ENCODE data around the gene ZNF654.

The ZNF654 gene

GRCh38 chr3:88061746-88062145 is 2.7 kb downstream of the ZNF654 start:
- peaks cover 3% of the 10 kb centered on the region; the same call in 1 of the 2 replicates for H3K36me3 ChIP-seq (replicated peaks; ENCODE audit: insufficient read depth, low read length)
- no peak for DNase-seq
- H4K20me1 ChIP-seq (ENCODE audit: insufficient read depth, low read length), result peaks cover 8% of the 10 kb centered on the region; the same call in 1 of the 2 replicates
- peak overlapping the region; percentile 71; the same call in 1 of the 2 replicates for H3K4me2 ChIP-seq (ENCODE audit: low read depth, low read length)
- no peak overlapping the region for H3K9ac ChIP-seq (ENCODE audit: low read length)
- TF ChIP-seq CTCF (IDR thresholded peaks at IDR 0.05; ENCODE audit: low read length) (no peak), EZH2phosphoT487 (IDR thresholded peaks at IDR 0.05; ENCODE audit: low read length) (no peak), EZH2 (optimal IDR thresholded peaks at IDR 0.05; ENCODE audit: low read depth, low read length) (no peak)
- H3K4me1 ChIP-seq (ENCODE audit: low read length), result peaks cover 14% of the 10 kb centered on the region
- H3K79me2 ChIP-seq (ENCODE audit: low read length), result peaks cover 91% of the 10 kb centered on the region
- peaks cover 8% of the 10 kb centered on the region; the same call in 1 of the 2 replicates for H3F3A ChIP-seq (ENCODE audit: insufficient read depth, low read length)
- H3K27ac ChIP-seq (ENCODE audit: low read length), result no peak overlapping the region
- no peaks in the 10 kb centered on the region for H3K9me3 ChIP-seq (replicated peaks; ENCODE audit: insufficient read depth, low read length)
- H3K9me2 ChIP-seq (replicated peaks; ENCODE audit: insufficient read depth, low read length), result no peaks in the 10 kb centered on the region
- no peak overlapping the region for H3K4me3 ChIP-seq (ENCODE audit: low read length)
- H2AFZ ChIP-seq (ENCODE audit: low read length), result no peak overlapping the region
- no peaks in the 10 kb centered on the region for H3K27me3 ChIP-seq (replicated peaks; ENCODE audit: insufficient read depth, low read length)

- DNase-seq, result no peak
- H4K20me1 ChIP-seq (ENCODE audit: insufficient read depth, low read length), result no peaks in the 10 kb centered on the region
- H3K36me3 ChIP-seq (replicated peaks; ENCODE audit: insufficient read depth, low read length), result no peaks in the 10 kb centered on the region
- H3K4me1 ChIP-seq (ENCODE audit: low read length), result no peaks in the 10 kb centered on the region
- no peak overlapping the region for H3K4me2 ChIP-seq (ENCODE audit: low read depth, low read length)
- H3K9ac ChIP-seq (ENCODE audit: low read length), result no peak overlapping the region
- TF ChIP-seq EZH2 (optimal IDR thresholded peaks at IDR 0.05; ENCODE audit: low read depth, low read length) (no peak), CTCF (IDR thresholded peaks at IDR 0.05; ENCODE audit: low read length) (no peak), EZH2phosphoT487 (IDR thresholded peaks at IDR 0.05; ENCODE audit: low read length) (no peak)
- no peaks in the 10 kb centered on the region for H3K9me3 ChIP-seq (replicated peaks; ENCODE audit: insufficient read depth, low read length)
- H3K27ac ChIP-seq (ENCODE audit: low read length), result no peak overlapping the region
- H2AFZ ChIP-seq (ENCODE audit: low read length), result no peak overlapping the region
- H3K9me2 ChIP-seq (replicated peaks; ENCODE audit: insufficient read depth, low read length), result no peaks in the 10 kb centered on the region
- no peak overlapping the region for H3K4me3 ChIP-seq (ENCODE audit: low read length)
- H3K27me3 ChIP-seq (replicated peaks; ENCODE audit: insufficient read depth, low read length), result no peaks in the 10 kb centered on the region
- no peaks in the 10 kb centered on the region for H3F3A ChIP-seq (ENCODE audit: insufficient read depth, low read length)
- peaks cover 95% of the 10 kb centered on the region for H3K79me2 ChIP-seq (ENCODE audit: low read length)
These were observed 16.0 kb downstream of the ZNF654 start for GRCh38 chr3:88075072-88075471.

GRCh38 chr3:88075497-88075896 is 16.4 kb downstream of the ZNF654 start:
- Histone ChIP-seq H2AFZ (ENCODE audit: low read length) (no peak overlapping the region), H3K9ac (ENCODE audit: low read length) (no peak overlapping the region), H4K20me1 (ENCODE audit: insufficient read depth, low read length) (no peaks in the 10 kb centered on the region), H3K4me1 (ENCODE audit: low read length) (no peaks in the 10 kb centered on the region), H3K79me2 (ENCODE audit: low read length) (peaks cover 95% of the 10 kb centered on the region), H3K27me3 (replicated peaks; ENCODE audit: insufficient read depth, low read length) (no peaks in the 10 kb centered on the region), H3K4me3 (ENCODE audit: low read length) (no peak overlapping the region), H3K36me3 (replicated peaks; ENCODE audit: insufficient read depth, low read length) (no peaks in the 10 kb centered on the region), H3K9me2 (replicated peaks; ENCODE audit: insufficient read depth, low read length) (no peaks in the 10 kb centered on the region), H3K4me2 (ENCODE audit: low read depth, low read length) (no peak overlapping the region), H3K27ac (ENCODE audit: low read length) (no peak overlapping the region), H3F3A (ENCODE audit: insufficient read depth, low read length) (no peaks in the 10 kb centered on the region), H3K9me3 (replicated peaks; ENCODE audit: insufficient read depth, low read length) (no peaks in the 10 kb centered on the region)
- no peak for DNase-seq
- TF ChIP-seq CTCF (IDR thresholded peaks at IDR 0.05; ENCODE audit: low read length), result no peak

Data from MM.1S (cell line).